Kidney (tissue), 14 donors: ENCODE results near the gene CHD2. TPM values are rescaled to one million over a fixed set of nuclear protein-coding genes. Genes with fewer than 3 reads are reported as not detected.
A peak's percentile ranks its signal among the peaks of the same experiment; 100 is the strongest.

Experiments used
- DNase-seq, 5 donors: peaks; one replicate each; pipeline ENCODE4 v3.0.0-alpha.2; 2013 to 2020
- FAIRE-seq: peaks from 2 replicates; lab custom pipeline; 2012; peaks lifted over from hg19 to GRCh38; lab: Jason Lieb, UNC
- H3K27ac ChIP-seq, 2 donors: one replicate each; pipeline ENCODE4 v1.7.0; 2013; ENCODE audit warnings: low read depth in 2 of 2, low read length in 2 of 2, inconsistent platforms in 1 of 2
- H3K27me3 ChIP-seq: one replicate; pipeline ENCODE4 v1.7.1; 2013; ENCODE audit warnings: low read length, inconsistent platforms; ENCODE audit not compliant: control insufficient read depth, insufficient read depth
- H3K36me3 ChIP-seq, 3 donors: one replicate each; pipeline versions ENCODE4 v1.7.0 to v1.7.1; 2013; ENCODE audit warnings: low read length in 3 of 3, control low read depth in 1 of 3, inconsistent platforms in 1 of 3; ENCODE audit not compliant: insufficient read depth in 3 of 3, control insufficient read depth in 2 of 3
- H3K4me1 ChIP-seq, 3 donors: one replicate each; pipeline versions ENCODE4 v1.7.0 to v1.7.1; 2013; ENCODE audit warnings: low read length in 3 of 3, inconsistent platforms in 1 of 3, low read depth in 1 of 3; ENCODE audit not compliant: control insufficient read depth in 2 of 3, insufficient read depth in 2 of 3
- H3K4me3 ChIP-seq, 3 donors: one replicate each; pipeline versions ENCODE4 v1.7.0 to v1.8.1; 2013; ENCODE audit warnings: low read length in 3 of 3, control low read depth in 1 of 3, inconsistent platforms in 1 of 3
- H3K9ac ChIP-seq, 3 donors: one replicate each; pipeline versions ENCODE4 v1.7.0 to v1.7.1; 2013; ENCODE audit warnings: low read length in 3 of 3, control low read depth in 1 of 3, inconsistent platforms in 1 of 3
- H3K9me3 ChIP-seq, 3 donors: one replicate each; pipeline versions ENCODE4 v1.7.0 to v1.7.1; 2013; ENCODE audit warnings: low read length in 3 of 3, control low read depth in 1 of 3, inconsistent platforms in 1 of 3; ENCODE audit not compliant: control insufficient read depth in 2 of 3, insufficient read depth in 1 of 3
- CTCF ChIP-seq: IDR thresholded peaks from 3 replicates; pipeline ENCODE4 v1.5.1; 2012; ENCODE audit warnings: mild to moderate bottlenecking, moderate library complexity, borderline replicate concordance; ENCODE audit not compliant: insufficient read depth; ENCODE audit errors: extremely low read depth
- intact Hi-C: fragments of 100-400 bp; cut with DNase I; formaldehyde crosslinking; loops from one replicate; pipeline ENCODE4 v1.11.1; 2022
- polyA plus RNA-seq: library from polyadenylated mRNA; stranded (reverse); fragments of 350-450 nt; fragmentation: Illumina TruSeq; extraction: RNeasy Lipid Tissue Mini Kit (QIAGEN cat#74804); gene quantifications from one replicate; pipeline ENCODE4 v1.2.3, GENCODE V29; 2014; ENCODE audit warnings: low read depth, low replicate concordance; ENCODE audit not compliant: insufficient read depth
- total RNA-seq: library from RNA; stranded (reverse); fragmentation: NEBNext Ultra II Directional; extraction: Animal tissue kit (Norgen Biotek cat#: 25700); gene quantifications from one replicate; pipeline ENCODE4 v1.2.1, GENCODE V29; 2021
- donor health status: control.
- donor health status: control.
- donor health status: control.
- donor health status: control.
- donor health status: control.
- donor health status: DM: yes; HTN: yes; CAD: no.
- donor health status: Normal renal cell carcinoma (clear cell type).

CHD2 gene
- total and polyA plus RNA-seq, 2 donors from 2014 or later, result 22.5 to 137 TPM

GRCh38 chr15:93072011-93072410 is 171.9 kb downstream of the CHD2 start:
- no peak for TF ChIP-seq CTCF
- no peaks in the 10 kb centered on the region for H3K36me3 ChIP-seq
- no peaks in the 10 kb centered on the region for H3K27me3 ChIP-seq
- H3K27ac ChIP-seq, result no peak overlapping the region
- H3K9ac ChIP-seq, result peak overlapping the region in 2 of 3 donors; percentile 46 to 47
- H3K4me3 ChIP-seq, result peak overlapping the region; percentile 46 to 75 (median 68)
- intact Hi-C loops, result no loop called here
- no peaks in the 10 kb centered on the region for H3K9me3 ChIP-seq
- H3K4me1 ChIP-seq, result peaks cover 0 to 4% (median 4%) of the 10 kb centered on the region in 3 donors
- DNase-seq, result peak in 3 of 5 donors; percentile 51 to 94 (median 82)
- FAIRE-seq, result no peak

GRCh38 chr15:93072411-93073394 is 172.6 kb downstream of the CHD2 start:
- FAIRE-seq (no peak), DNase-seq (peak; percentile 90 to 96 (median 92))
- no peak overlapping the region for H3K27ac ChIP-seq
- intact Hi-C loops, result no loop called here
- H3K4me3 ChIP-seq, result peak overlapping the region; percentile 46 to 75 (median 68)
- H3K4me1 ChIP-seq, result peaks cover 0 to 4% (median 4%) of the 10 kb centered on the region in 3 donors
- no peaks in the 10 kb centered on the region for H3K9me3 ChIP-seq
- H3K9ac ChIP-seq, result peak overlapping the region in 2 of 3 donors; percentile 46 to 65
- H3K36me3 ChIP-seq, result no peaks in the 10 kb centered on the region
- TF ChIP-seq CTCF, result no peak
- no peaks in the 10 kb centered on the region for H3K27me3 ChIP-seq

- no peak for FAIRE-seq
- H3K4me1 ChIP-seq, result peaks cover 0 to 4% (median 4%) of the 10 kb centered on the region in 3 donors
- H3K4me3 ChIP-seq, result peak overlapping the region in 1 of 3 donors; percentile 16
- TF ChIP-seq CTCF, result no peak
- intact Hi-C loops, result no loop called here
- no peaks in the 10 kb centered on the region for H3K27me3 ChIP-seq
- no peaks in the 10 kb centered on the region for H3K36me3 ChIP-seq
- H3K9me3 ChIP-seq, result no peaks in the 10 kb centered on the region
- DNase-seq, result peak in 3 of 5 donors; percentile 43 to 75 (median 75)
- H3K27ac ChIP-seq, result no peak overlapping the region
- H3K9ac ChIP-seq, result no peak overlapping the region
Observed at GRCh38 chr15:93073465-93073952, 173.4 kb downstream of the CHD2 start.
